HCT116 (cell line): ENCODE measurements around the gene ATAD3A. TPM values are rescaled to one million over a fixed set of nuclear protein-coding genes. Genes with fewer than 3 reads are reported as not detected.

ENCODE experiments used
- ATAC-seq: fragments of 200-7000 bp; cut with Tn5 transposase; 2 replicates; pipeline ENCODE4 v1.9.1; 2020; ENCODE audit warnings: mild to moderate bottlenecking, moderate library complexity
- BruUV-seq: library from RNA; stranded (reverse); fragments of 400-500 nt; replicated peaks from 2 replicates; lab custom pipeline; 2021; lab: Mats Ljungman, UMichigan
- CTCF ChIA-PET: fragments of 300-600 bp; sonication (Branson Sonifier 250); formaldehyde crosslinking; loops from one replicate; lab custom pipeline; 2021; ENCODE audit warnings: antibody characterized with exemption; lab: Charles Lee
- POLR2A ChIA-PET: fragments of 300-600, 350-600 bp; sonication (Branson Sonifier 250); formaldehyde crosslinking; loops from one replicate; lab custom pipeline; 2021; ENCODE audit warnings: antibody characterized with exemption; lab: Charles Lee
- RAD21 ChIA-PET, 2 experiments: fragments of 300-600 bp; sonication (Branson Sonifier 250); formaldehyde crosslinking; loops; one replicate each; lab custom pipeline; 2023; ENCODE audit warnings: low total read pairs in 2 of 2; ENCODE audit not compliant: uncharacterized antibody in 2 of 2, unreplicated experiment in 2 of 2, low non-redundant PET in 1 of 2; lab: Charles Lee
- DNase-seq: peaks from one replicate; pipeline ENCODE4 v3.0.0-alpha.2; 2010; ENCODE audit warnings: low read depth, low spot score
- H2AFZ ChIP-seq: fragments of 200-600 bp; shearing (Covaris generic), sonication (generic); 2 replicates; pipeline ENCODE4 v1.6.1; 2017; ENCODE audit warnings: low read depth, mixed run types, mixed read lengths, antibody characterized with exemption, low read length; ENCODE audit not compliant: poor library complexity, severe bottlenecking
- H3K27ac ChIP-seq: 2 replicates; pipeline ENCODE4 v1.5.1; 2012; ENCODE audit warnings: low read depth, low read length
- H3K27me3 ChIP-seq: fragments of 200-600 bp; sonication (generic); 2 replicates; pipeline ENCODE4 v1.6.1; 2016; ENCODE audit warnings: mixed run types, low read length, mixed read lengths; ENCODE audit not compliant: insufficient read depth
- H3K36me3 ChIP-seq, 2 experiments: fragments of 200-500 bp in 1 of 2; fragments of 200-600 bp in 1 of 2; sonication (Bioruptor generic) in 1 of 2; sonication (generic) in 1 of 2; 2 replicates each; pipeline versions ENCODE4 v1.5.1 to v1.6.1; 2014 to 2016; ENCODE audit warnings: low read length in 2 of 2, inconsistent platforms in 1 of 2, mixed read lengths in 1 of 2, mixed run types in 1 of 2; ENCODE audit not compliant: insufficient read depth in 2 of 2, control insufficient read depth in 1 of 2
- H3K4me1 ChIP-seq, 2 experiments: fragments of 200-600 bp in 1 of 2; sonication (generic) in 1 of 2; 2 replicates each; pipeline versions ENCODE4 v1.5.1 to v1.6.1; 2012 to 2017; ENCODE audit warnings: low read length in 2 of 2, inconsistent platforms in 1 of 2, mild to moderate bottlenecking in 1 of 2, mixed read lengths in 1 of 2, mixed run types in 1 of 2, moderate library complexity in 1 of 2; ENCODE audit not compliant: insufficient read depth in 2 of 2, control insufficient read depth in 1 of 2
- H3K4me2 ChIP-seq: fragments of 200-600 bp; sonication (generic); 2 replicates; pipeline ENCODE4 v1.6.1; 2017; ENCODE audit warnings: mixed run types, low read length, mixed read lengths
- H3K4me3 ChIP-seq, 2 experiments: fragments of 200-600 bp in 1 of 2; sonication (generic) in 1 of 2; replicated peaks in 1 of 2; 2 replicates each; pipeline ENCODE4 v1.5.1; 2011 to 2016; ENCODE audit warnings: low read length in 2 of 2, control low read depth in 1 of 2, low read depth in 1 of 2, mild to moderate bottlenecking in 1 of 2, mixed read lengths in 1 of 2, mixed run types in 1 of 2
- H3K79me2 ChIP-seq: fragments of 200-600 bp; sonication (generic); 2 replicates; pipeline ENCODE4 v1.6.1; 2017; ENCODE audit warnings: mild to moderate bottlenecking, mixed run types, low read length, moderate library complexity, mixed read lengths; ENCODE audit not compliant: insufficient read depth
- H3K9ac ChIP-seq: fragments of 200-600 bp; sonication (generic); 2 replicates; pipeline ENCODE4 v1.6.1; 2016; ENCODE audit warnings: low read length, mixed read lengths
- H3K9me2 ChIP-seq: fragments of 200-600 bp; sonication (generic), shearing (Covaris generic); 2 replicates; pipeline ENCODE4 v1.6.1; 2017; ENCODE audit warnings: mixed run types, mild to moderate bottlenecking, moderate library complexity; ENCODE audit not compliant: insufficient read depth
- H3K9me3 ChIP-seq, 2 experiments: fragments of 200-500 bp in 1 of 2; fragments of 200-600 bp in 1 of 2; sonication (Bioruptor generic) in 1 of 2; sonication (generic) in 1 of 2; 2 replicates each; pipeline ENCODE4 v1.6.1; 2014 to 2017; ENCODE audit warnings: low read length in 2 of 2, mixed read lengths in 2 of 2, inconsistent platforms in 1 of 2, low read depth in 1 of 2, mild to moderate bottlenecking in 1 of 2, mixed run types in 1 of 2, moderate library complexity in 1 of 2; ENCODE audit not compliant: control insufficient read depth in 1 of 2, insufficient read depth in 1 of 2
- H4K20me1 ChIP-seq: fragments of 200-600 bp; sonication (generic), shearing (Covaris generic); 2 replicates; pipeline ENCODE4 v1.6.1; 2017; ENCODE audit warnings: mixed run types, mild to moderate bottlenecking, moderate library complexity; ENCODE audit not compliant: insufficient read depth
- CBX3 ChIP-seq: IDR thresholded peaks from 2 replicates; pipeline ENCODE4 v1.6.1; 2012; ENCODE audit warnings: low read depth
- CEBPB ChIP-seq: IDR thresholded peaks from 2 replicates; pipeline ENCODE4 v1.6.1; 2012; ENCODE audit warnings: low read depth
- EGR1 ChIP-seq: IDR thresholded peaks from 2 replicates; pipeline ENCODE4 v1.6.1; 2012; ENCODE audit warnings: low read depth
- ELF1 ChIP-seq: IDR thresholded peaks from 2 replicates; pipeline ENCODE4 v1.6.1; 2012; ENCODE audit warnings: low read depth, borderline replicate concordance
- EZH2 ChIP-seq: fragments of 200-600 bp; sonication (generic); IDR thresholded peaks from 2 replicates; pipeline ENCODE4 v1.6.1; 2017; ENCODE audit warnings: antibody characterized with exemption, mixed run types
- EZH2phosphoT487 ChIP-seq: fragments of 200-600 bp; IDR thresholded peaks from 2 replicates; pipeline ENCODE4 v1.6.1; 2018; ENCODE audit warnings: antibody characterized with exemption, borderline replicate concordance
- FOSL1 ChIP-seq: IDR thresholded peaks from 2 replicates; pipeline ENCODE4 v1.6.1; 2012; ENCODE audit warnings: low read depth
- JUND ChIP-seq: IDR thresholded peaks from 2 replicates; pipeline ENCODE4 v1.6.1; 2012
- POLR2A ChIP-seq: IDR thresholded peaks from 2 replicates; pipeline ENCODE4 v1.7.0; 2011; ENCODE audit warnings: borderline replicate concordance; ENCODE audit not compliant: insufficient read depth, insufficient read length; ENCODE audit errors: extremely low read depth
- RAD21 ChIP-seq: IDR thresholded peaks from 2 replicates; pipeline ENCODE4 v1.6.1; 2012; ENCODE audit warnings: low read depth, mild to moderate bottlenecking
- SIN3A ChIP-seq: IDR thresholded peaks from 2 replicates; pipeline ENCODE4 v1.6.1; 2012; ENCODE audit warnings: low read depth
- SP1 ChIP-seq: IDR thresholded peaks from 2 replicates; pipeline ENCODE4 v1.6.1; 2012; ENCODE audit warnings: low read depth
- SRF ChIP-seq: IDR thresholded peaks from 2 replicates; pipeline ENCODE4 v1.6.1; 2012; ENCODE audit warnings: low read depth
- TCF7L2 ChIP-seq: IDR thresholded peaks from 2 replicates; pipeline ENCODE4 v1.7.0; 2011; ENCODE audit warnings: borderline replicate concordance, inconsistent platforms; ENCODE audit not compliant: insufficient read depth, insufficient read length; ENCODE audit errors: extremely low read depth
- YY1 ChIP-seq: IDR thresholded peaks from 2 replicates; pipeline ENCODE4 v1.6.1; 2011; ENCODE audit warnings: low read length, low read depth, moderate library complexity, mild to moderate bottlenecking; ENCODE audit not compliant: insufficient replicate concordance; ENCODE audit errors: extremely low read depth
- ZNF274 ChIP-seq: fragments of 200-500 bp; sonication (Bioruptor generic); IDR thresholded peaks from 2 replicates; pipeline ENCODE4 v1.6.1; 2014; ENCODE audit warnings: mild to moderate bottlenecking, low read depth, low read length, inconsistent platforms
- intact Hi-C: fragments of 100-400 bp; cut with micrococcal nuclease; formaldehyde crosslinking; loops from 2 replicates; pipeline ENCODE4 v1.10.0; 2022
- total RNA-seq: library from RNA; stranded (reverse); gene quantifications from one replicate; pipeline ENCODE4 v1.2.1, GENCODE V29; 2021; ENCODE audit not compliant: unreplicated experiment
- TF ChIP-seq, protein P1 (sequence below): IDR thresholded peaks from 2 replicates; pipeline ENCODE4 v1.6.1; 2012
- TF ChIP-seq, protein P2 (sequence below): IDR thresholded peaks from 2 replicates; pipeline ENCODE4 v1.6.1; 2011; ENCODE audit warnings: mild to moderate bottlenecking, low read length, moderate library complexity; ENCODE audit not compliant: insufficient replicate concordance; ENCODE audit errors: extremely low read depth
- TF ChIP-seq, protein P3 (sequence below): IDR thresholded peaks from 2 replicates; pipeline ENCODE4 v1.6.1; 2012
- TF ChIP-seq, protein P4 (sequence below): IDR thresholded peaks from 2 replicates; pipeline ENCODE4 v1.6.1; 2012; ENCODE audit warnings: low read depth

The ATAD3A gene
- total RNA-seq, 1 experiment from 2014 or later, result 92.3 TPM

DNA sequence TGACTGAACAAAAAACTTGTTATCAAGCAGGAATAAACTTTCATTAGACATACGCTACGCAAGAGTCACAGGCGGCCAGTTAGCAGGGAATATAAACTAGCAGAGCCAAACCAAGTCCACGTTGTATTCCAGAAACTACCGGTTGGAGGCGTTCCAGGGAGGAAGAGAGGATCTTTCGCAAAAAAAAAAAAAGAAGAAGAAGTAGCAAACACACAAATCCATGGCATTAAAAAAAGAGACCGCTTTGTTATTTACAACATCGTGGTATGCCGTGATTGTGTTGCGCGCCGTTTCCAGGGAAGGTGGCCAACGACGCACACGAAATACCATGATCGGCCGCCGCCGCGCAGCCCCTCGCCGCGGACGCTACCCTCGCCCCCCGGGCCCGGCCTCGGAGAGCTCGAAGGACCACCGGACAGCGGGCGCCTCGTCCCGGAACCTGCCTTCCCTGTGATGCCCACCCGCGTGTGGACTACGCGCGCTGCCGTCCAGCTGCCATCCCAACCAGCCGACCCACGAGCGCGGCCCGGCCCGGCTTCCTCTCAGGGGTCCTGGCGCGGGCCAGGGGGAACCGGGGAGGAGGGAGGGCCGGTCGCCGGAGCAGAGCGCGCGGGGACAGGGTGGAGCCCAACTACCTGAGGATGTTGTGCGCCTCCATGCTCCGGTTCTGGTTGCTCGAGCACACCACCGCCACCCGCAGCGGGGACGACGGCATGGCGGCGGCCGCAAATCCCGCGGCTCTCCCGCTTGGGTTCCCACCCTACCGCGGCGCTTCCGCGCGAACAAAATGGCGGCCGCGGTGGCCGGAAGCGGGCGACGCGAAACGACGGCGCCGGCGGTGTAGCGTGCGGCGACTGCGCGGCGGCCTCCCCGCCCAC lies 62.1 kb downstream of the ATAD3A start:
- Histone ChIP-seq H3K9ac (peak overlapping the region; percentile 100), H3K79me2 (peaks cover 53% of the 10 kb centered on the region), H3K4me1 (peaks cover 17 to 22% of the 10 kb centered on the region in 2 experiments), H4K20me1 (peaks cover 10% of the 10 kb centered on the region; the same call in 1 of the 2 replicates), H3K4me3 (peak overlapping the region; percentile 84 to 97), H3K4me2 (peak overlapping the region; percentile 72), H2AFZ (no peak overlapping the region), H3K36me3 (peaks cover 3 to 16% of the 10 kb centered on the region in 2 experiments; a peak in 3 of 4 replicates), H3K27ac (peak overlapping the region; percentile 99), H3K9me3 (no peaks in the 10 kb centered on the region), H3K27me3 (no peaks in the 10 kb centered on the region), H3K9me2 (no peaks in the 10 kb centered on the region)
- ATAC-seq (peak; percentile 82), DNase-seq (no peak)
- intact Hi-C loops, result loop anchor here (5.0 kb wide), 1 partner anchor 62 kb away; the partner anchor contains the start of gene ATAD3A
- ChIA-PET RAD21 (no interaction called here), POLR2A (no interaction called here), CTCF (no interaction called here)
- BruUV-seq, result no TSS peak
- TF ChIP-seq CEBPB (no peak), SIN3A (peak; percentile 38; the same call in 1 of the 2 replicates), EZH2 (no peak), EGR1 (no peak), CBX3 (no peak), FOSL1 (no peak), ELF1 (no peak), EZH2phosphoT487 (no peak), SRF (no peak), POLR2A (peak; percentile 2), YY1 (peak; percentile 95), TCF7L2 (no peak), ZNF274 (no peak), JUND (no peak; the same call in 1 of the 2 replicates), SP1 (no peak), RAD21 (no peak; the same call in 1 of the 2 replicates)
- TF ChIP-seq, protein P1, sequence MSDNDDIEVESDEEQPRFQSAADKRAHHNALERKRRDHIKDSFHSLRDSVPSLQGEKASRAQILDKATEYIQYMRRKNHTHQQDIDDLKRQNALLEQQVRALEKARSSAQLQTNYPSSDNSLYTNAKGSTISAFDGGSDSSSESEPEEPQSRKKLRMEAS, result peak; percentile 14
- TF ChIP-seq, protein P2, sequence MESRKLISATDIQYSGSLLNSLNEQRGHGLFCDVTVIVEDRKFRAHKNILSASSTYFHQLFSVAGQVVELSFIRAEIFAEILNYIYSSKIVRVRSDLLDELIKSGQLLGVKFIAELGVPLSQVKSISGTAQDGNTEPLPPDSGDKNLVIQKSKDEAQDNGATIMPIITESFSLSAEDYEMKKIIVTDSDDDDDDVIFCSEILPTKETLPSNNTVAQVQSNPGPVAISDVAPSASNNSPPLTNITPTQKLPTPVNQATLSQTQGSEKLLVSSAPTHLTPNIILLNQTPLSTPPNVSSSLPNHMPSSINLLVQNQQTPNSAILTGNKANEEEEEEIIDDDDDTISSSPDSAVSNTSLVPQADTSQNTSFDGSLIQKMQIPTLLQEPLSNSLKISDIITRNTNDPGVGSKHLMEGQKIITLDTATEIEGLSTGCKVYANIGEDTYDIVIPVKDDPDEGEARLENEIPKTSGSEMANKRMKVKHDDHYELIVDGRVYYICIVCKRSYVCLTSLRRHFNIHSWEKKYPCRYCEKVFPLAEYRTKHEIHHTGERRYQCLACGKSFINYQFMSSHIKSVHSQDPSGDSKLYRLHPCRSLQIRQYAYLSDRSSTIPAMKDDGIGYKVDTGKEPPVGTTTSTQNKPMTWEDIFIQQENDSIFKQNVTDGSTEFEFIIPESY, result no peak
- TF ChIP-seq, protein P3, sequence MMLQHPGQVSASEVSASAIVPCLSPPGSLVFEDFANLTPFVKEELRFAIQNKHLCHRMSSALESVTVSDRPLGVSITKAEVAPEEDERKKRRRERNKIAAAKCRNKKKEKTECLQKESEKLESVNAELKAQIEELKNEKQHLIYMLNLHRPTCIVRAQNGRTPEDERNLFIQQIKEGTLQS, result no peak
- TF ChIP-seq, protein P4, sequence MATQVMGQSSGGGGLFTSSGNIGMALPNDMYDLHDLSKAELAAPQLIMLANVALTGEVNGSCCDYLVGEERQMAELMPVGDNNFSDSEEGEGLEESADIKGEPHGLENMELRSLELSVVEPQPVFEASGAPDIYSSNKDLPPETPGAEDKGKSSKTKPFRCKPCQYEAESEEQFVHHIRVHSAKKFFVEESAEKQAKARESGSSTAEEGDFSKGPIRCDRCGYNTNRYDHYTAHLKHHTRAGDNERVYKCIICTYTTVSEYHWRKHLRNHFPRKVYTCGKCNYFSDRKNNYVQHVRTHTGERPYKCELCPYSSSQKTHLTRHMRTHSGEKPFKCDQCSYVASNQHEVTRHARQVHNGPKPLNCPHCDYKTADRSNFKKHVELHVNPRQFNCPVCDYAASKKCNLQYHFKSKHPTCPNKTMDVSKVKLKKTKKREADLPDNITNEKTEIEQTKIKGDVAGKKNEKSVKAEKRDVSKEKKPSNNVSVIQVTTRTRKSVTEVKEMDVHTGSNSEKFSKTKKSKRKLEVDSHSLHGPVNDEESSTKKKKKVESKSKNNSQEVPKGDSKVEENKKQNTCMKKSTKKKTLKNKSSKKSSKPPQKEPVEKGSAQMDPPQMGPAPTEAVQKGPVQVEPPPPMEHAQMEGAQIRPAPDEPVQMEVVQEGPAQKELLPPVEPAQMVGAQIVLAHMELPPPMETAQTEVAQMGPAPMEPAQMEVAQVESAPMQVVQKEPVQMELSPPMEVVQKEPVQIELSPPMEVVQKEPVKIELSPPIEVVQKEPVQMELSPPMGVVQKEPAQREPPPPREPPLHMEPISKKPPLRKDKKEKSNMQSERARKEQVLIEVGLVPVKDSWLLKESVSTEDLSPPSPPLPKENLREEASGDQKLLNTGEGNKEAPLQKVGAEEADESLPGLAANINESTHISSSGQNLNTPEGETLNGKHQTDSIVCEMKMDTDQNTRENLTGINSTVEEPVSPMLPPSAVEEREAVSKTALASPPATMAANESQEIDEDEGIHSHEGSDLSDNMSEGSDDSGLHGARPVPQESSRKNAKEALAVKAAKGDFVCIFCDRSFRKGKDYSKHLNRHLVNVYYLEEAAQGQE, result no peak
